OCI-M2 (cell line): ENCODE results near the gene TBX3.
"Not testable (repeated sequence)": the region's sequence is repeated elsewhere in the genome, so short reads cannot be mapped to it uniquely, and the experiment has no call there.

Source experiments
- DNase-seq: peaks from one replicate; lab custom pipeline; 2025; ENCODE audit not compliant: unreplicated experiment; lab: John Stamatoyannopoulos, UW

TBX3 gene

DNA sequence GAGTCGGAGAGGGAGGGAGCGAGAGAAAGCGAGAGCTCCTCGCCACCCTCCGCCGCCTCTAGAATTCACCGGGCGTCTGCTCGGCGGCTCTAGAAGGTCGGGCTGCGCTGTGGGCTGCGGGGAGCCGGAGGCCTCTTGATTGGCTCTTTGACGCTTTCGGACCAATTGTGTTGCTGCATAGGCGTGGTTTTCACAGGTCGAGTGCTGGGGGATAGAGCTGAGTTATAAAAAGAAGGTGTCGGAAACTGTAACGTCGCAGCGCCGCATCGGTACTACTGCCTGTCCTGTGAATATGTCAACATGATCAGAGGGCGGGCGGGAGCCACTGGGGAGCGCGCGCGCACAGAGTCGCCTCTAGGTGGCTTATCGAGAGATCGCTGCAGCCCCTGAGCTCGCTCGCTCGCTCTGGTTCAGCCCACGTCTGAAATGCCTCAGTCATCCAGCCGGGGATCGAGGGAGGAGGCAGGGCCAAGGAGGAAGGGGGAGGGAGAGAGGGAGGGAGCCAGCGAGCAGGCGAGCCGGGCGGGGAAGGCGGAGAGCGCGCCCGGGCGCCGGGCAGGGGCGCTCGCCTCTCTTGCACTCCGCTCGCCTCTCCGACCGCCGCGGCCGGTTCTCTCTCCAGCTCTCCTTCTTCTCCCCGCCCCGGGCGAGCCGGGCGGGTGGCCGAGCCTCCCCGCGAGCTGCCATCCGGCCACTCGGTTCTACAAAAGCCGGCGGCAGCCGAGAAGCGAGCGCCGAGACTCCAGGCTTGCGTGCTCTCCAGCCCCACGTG is at the start of gene TBX3:
TSS of gene TBX3 (minus strand) at position 78 of the 772 bp plus-strand sequence. CDS start 975 bp downstream, outside the sequence.
- no peak for DNase-seq

- DNase-seq, result no peak
Observed at GRCh38 chr12:114732426-114733030, 48.6 kb upstream of the TBX3 start.

DNA sequence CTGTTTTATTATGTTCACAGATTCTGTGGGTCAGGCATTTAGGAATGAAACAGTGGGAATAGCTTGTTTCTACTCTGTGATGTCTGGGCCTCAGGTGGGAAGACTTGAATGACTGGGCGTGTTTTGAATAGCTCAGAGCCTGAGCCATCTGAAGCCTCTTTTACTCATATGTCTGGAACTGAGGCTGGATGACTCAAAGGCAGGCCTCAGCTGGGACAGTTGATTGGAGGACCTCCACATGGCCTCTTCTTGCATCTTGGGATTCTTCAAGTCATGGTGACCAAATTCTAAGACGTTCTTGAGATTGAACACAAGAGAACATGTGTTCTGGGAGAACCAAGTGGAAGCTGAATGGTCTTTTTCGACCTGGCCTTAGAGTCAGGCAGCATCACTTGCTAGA is 45.8 kb upstream of the TBX3 start:
- DNase-seq, result no peak

- no peak for DNase-seq
Observed at GRCh38 chr12:114726092-114726710, 42.2 kb upstream of the TBX3 start.

- not testable (repeated sequence) for DNase-seq
Observed at GRCh38 chr12:114722176-114722575, 38.2 kb upstream of the TBX3 start.

GRCh38 chr12:114721266-114721665 is 37.3 kb upstream of the TBX3 start:
- DNase-seq, result no peak

GRCh38 chr12:114713466-114714215 is 29.7 kb upstream of the TBX3 start:
- DNase-seq, result no peak

DNA sequence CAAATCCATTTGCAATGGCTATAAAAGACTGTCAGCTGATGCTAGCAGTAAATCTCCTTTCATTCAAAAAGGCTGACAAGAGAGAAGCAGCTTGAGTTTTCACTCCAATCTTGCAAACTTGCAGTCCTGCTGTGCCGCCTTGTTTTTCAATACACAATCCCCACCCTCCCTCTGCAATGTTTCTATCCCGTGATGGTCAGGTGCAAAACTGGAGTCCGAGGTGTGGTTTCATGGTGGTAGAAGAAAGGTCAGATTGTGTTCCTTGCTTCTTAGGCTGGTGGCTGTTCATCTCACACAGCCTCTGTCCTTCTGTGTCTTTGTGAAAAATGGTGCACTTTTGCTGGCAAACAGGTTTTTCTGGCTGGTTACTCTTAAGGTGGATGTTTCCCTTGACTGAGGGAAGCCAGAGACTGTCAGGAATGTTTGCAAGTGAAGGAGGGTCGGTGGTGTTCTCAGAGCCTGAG is 27.7 kb upstream of the TBX3 start:
- no peak for DNase-seq

DNA sequence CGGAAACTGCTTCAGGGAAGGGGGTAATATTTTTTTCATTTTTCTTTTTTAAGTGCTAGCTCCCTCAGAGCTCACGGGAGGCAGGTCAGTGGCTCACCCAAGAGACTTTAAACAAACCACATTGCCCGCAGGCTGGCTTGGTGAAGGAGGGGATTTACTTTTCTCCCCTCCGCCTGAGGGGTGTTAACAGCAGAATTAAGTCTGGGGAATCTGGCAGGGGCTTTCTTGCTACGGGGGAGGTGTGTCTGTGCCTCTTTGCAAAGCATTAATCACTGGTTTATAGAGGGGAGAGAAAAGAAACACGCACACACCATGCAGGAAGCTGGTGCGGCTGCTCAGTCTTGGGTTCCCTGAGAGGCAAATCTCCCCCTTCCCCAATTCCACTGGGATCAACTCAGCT is 26.2 kb upstream of the TBX3 start:
- DNase-seq, result no peak

GRCh38 chr12:114709112-114709511 is 25.1 kb upstream of the TBX3 start:
- DNase-seq, result no peak

GRCh38 chr12:114708598-114708997 is 24.6 kb upstream of the TBX3 start:
- DNase-seq, result not testable (repeated sequence)

GRCh38 chr12:114704096-114704495 is 20.1 kb upstream of the TBX3 start:
- DNase-seq, result no peak

DNA sequence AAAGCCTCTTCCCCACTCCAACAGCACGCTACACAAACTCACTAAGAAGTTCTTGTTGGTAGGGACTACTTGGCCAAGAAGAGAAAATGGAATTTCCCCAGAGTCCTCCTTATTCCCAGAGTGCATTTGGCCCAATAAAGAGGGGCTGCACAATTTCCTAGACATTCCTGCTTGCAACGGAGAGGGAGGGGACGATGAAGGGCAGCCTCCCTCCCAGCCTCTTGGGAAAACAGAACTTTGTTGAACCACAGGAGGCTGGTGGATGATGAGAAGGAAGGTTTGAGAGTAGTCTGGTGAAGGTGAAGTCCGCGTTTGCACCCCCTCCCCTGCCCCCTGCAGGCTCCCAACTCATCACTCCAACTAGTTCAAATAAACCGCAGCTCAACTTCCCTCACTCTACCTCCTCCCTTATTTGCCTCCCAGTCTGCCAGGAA is 19.1 kb upstream of the TBX3 start:
- no peak for DNase-seq

GRCh38 chr12:114702462-114702861 is 18.5 kb upstream of the TBX3 start:
- DNase-seq, result no peak

DNA sequence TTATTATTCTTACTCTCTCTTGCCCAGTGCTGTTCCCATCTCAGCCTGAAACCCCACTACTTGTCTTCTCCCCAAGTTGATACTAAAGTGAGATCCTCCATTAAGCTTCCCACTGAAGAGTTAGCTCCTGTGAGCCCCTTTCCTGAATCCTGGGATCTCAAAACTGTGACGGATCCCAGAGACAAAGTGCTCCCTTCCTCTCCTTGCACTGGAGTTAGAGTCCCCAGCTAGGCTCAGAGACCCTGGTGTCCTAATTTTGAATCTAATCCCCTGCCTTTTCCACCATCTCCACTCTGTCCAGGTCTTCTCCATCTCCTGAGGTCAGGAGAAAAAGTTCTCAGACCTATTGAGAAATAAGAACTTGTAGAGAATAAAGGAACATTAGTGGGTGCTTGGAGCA is 17.6 kb upstream of the TBX3 start:
- DNase-seq, result no peak

- DNase-seq, result no peak
Observed at GRCh38 chr12:114701104-114701414, 17.1 kb upstream of the TBX3 start.

DNA sequence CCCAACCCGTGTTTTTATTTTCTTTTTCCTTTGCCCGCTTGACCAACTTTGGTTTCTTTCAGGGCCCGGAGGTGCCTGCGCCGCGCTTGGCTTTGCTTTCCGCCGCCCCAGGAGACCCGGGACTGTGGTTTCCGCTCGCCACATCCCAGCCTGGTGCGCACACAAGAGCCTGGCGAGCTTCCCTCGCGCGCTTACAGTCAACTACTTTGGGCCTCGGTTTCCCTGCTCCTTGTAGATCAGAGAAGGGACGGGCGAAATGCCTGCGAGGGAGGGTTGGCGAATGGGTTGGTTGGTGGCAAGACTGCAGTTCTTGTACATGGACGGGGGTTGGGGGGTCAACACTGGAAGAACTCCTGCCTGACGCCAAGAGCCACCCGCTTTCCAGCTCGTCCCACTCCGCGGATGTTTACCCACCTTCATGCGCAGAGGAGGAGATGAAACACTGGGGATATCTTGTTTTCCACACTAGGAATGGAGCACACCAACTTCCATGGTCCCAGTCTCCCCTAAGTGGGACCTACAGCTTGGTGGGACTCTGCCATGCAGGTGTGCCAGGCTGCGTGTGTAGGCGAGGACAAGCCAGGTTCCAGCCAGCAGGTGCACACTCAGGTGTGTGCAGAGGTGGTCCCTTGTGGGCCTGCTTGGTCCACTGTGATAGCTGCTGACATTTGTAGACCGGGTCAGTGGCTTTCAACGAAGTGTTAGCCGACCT is 16.6 kb upstream of the TBX3 start:
- no peak for DNase-seq

DNA sequence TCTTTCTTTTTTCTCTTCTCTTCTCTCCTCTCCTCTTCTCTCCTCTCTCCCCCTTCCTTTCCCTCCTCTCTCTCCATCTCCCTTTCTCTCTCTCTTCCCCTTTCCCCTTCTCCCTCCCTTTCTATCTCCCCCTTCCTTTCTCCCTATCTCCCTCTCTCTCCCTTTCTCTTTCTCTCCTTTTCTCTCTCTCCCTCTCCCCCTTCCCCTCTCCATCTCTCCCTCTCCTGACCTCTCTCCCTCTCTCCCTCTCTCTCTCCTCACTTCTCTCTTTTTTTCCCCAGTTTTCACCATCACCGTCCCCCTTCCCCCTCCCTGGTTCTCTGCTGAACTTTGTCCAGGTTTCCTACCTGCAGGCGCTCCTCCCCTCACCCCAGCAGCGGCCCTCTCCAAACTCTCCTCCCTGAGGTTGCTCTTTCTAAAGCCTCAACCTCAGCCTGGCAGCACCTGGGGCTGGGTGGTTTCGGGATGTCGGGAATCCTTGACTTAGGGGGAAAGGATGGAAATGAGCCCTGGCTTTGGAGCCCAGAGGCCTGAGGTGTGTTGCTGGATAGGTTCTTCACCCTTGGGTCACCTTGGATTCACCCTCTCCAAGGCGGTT is 14.7 kb upstream of the TBX3 start:
- DNase-seq, result no peak

DNA sequence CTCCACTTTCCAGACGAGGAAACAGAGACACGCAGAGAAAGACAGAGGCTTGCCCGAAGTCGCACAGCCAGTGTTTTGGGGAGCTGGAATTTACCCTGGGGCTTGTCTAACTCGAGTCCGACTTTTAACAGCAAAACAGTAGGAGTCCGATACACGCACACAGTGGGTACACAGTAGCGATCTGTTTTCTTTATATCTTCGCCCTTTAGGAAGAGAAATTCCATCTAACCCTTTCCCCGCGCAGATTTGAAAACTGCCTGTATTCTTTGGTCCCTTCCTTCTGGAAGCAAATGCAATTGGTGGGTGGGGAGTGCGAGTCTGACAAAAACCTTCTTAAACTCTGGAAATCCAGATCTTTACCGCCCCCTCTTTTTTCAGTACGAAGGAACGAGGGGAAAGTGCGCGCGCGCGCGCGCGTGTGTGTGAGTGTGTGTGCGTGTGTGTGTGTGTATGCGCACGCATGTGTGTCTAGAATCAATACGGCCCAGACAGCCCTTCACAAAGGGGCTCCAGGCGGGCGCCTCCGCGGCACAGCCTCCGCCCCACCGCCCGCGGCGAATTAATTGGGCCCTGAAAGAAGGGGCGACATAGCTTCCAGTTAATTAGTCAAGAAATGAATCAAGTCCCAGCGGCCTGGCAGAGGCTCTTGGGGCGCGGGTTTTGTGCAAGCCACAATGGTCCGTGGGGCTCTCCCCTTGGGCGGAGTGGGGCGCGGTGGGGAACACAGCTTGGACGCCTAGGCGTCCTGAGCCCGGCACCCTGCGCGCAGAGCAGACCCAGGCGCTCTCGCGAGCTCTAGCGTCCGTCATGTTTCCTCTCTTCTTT is 14.0 kb upstream of the TBX3 start:
- no peak for DNase-seq

- DNase-seq, result no peak
Observed at GRCh38 chr12:114697243-114697716, 13.3 kb upstream of the TBX3 start.
